Muscle of leg (tissue), 11 donors: ENCODE data around the gene PTOV1. TPM values are rescaled to one million over a fixed set of nuclear protein-coding genes. Genes with fewer than 3 reads are reported as not detected.

Source experiments
- DNase-seq: peaks from one replicate; pipeline ENCODE4 v3.0.0; 2013
- H3K27ac ChIP-seq: one replicate; pipeline ENCODE4 v1.5.1; 2013; ENCODE audit warnings: mild to moderate bottlenecking, low read length, control low read depth
- H3K27me3 ChIP-seq: one replicate; pipeline ENCODE4 v1.6.1; 2013; ENCODE audit warnings: low read length; ENCODE audit not compliant: control insufficient read depth, insufficient read depth
- H3K36me3 ChIP-seq: one replicate; pipeline ENCODE4 v1.6.1; 2013; ENCODE audit warnings: low read length; ENCODE audit not compliant: control insufficient read depth, insufficient read depth
- H3K4me1 ChIP-seq: one replicate; pipeline ENCODE4 v1.6.1; 2013; ENCODE audit warnings: low read length; ENCODE audit not compliant: control insufficient read depth, insufficient read depth
- H3K4me3 ChIP-seq: one replicate; pipeline ENCODE4 v1.5.1; 2013; ENCODE audit warnings: low read length, control low read depth
- H3K9me3 ChIP-seq: replicated peaks from 2 replicates; pipeline ENCODE4 v1.6.1; 2013; ENCODE audit warnings: low read depth, low read length; ENCODE audit not compliant: control insufficient read depth
- WGBS: methylation state at CpG from one replicate; pipeline ENCODE4 v1.1.5; 2013; ENCODE audit warnings: missing lambda C conversion rate; ENCODE audit not compliant: insufficient coverage; 5-methylcytosine and 5-hydroxymethylcytosine counted together
- polyA plus RNA-seq, 8 donors: library from polyadenylated mRNA; unstranded; fragments of 120-200 nt; gene quantifications; one replicate each; pipeline versions ENCODE4 v1.2.1 to v1.2.3, GENCODE V29; 2013; ENCODE audit warnings: inconsistent platforms in 1 of 8, low replicate concordance in 1 of 8; ENCODE audit not compliant: insufficient read length in 8 of 8, insufficient read depth in 1 of 8
- total RNA-seq: library from RNA; stranded (reverse); fragments of 120-200 nt; gene quantifications from one replicate; pipeline ENCODE4 v1.2.4, GENCODE V29; 2013

PTOV1 gene
- total and polyA plus RNA-seq, 9 donors = 140 to 239 (median 223) TPM

DNA sequence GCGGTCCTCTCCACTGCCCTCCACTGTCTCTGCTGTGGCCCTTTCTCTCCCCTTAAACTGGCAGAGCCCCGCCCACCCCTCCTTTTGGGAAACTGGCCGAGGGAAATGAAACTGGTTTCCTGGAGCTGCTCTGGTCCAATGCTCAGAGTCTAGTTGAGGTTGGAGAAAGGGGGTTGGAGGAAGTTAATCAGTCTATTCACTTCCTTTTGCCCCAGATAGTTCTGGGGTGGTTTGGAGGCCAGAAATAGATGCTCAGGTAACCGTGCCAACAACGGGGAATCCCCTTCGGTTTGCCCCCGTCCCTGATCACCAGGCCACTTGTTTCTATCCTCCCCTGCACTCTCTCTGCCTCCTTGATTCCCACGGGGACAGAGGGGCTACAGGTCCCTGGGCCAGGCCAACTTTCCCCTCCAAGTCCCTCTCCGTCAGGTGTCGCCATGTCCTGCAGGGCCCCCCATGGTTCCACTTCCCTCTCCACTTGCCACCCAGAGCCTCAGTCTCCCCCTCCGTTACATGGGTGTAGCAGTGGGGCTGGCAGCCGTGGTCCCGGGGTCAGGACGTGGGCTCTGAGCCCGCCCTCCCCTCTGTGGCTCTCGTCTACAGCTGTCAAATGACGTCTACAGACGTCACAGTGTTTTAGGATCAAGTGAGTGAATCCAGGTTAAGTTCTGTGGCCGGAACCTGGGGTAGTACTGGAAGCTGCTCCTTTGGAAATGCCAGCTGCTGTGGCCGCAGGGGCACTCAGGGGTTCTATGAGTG is 46.1 kb downstream of the PTOV1 start, which contains the start of gene IL4I1:
Gene IL4I1 (minus strand): TSS at position 25 of the 759 bp plus-strand sequence. CDS start 727 bp downstream, outside the sequence.
- Histone ChIP-seq H3K4me1 (peaks cover 7% of the 10 kb centered on the region), H3K36me3 (no peaks in the 10 kb centered on the region), H3K27ac (peak within 1 kb of the TSS; percentile 52), H3K27me3 (peaks cover 17% of the 10 kb centered on the region), H3K4me3 (no peak within 1 kb of the TSS), H3K9me3 (no peaks in the 10 kb centered on the region)
- peak; percentile 66 for DNase-seq
- 37% methylated on average over 16 of the region's 20 CpGs for WGBS

DNA sequence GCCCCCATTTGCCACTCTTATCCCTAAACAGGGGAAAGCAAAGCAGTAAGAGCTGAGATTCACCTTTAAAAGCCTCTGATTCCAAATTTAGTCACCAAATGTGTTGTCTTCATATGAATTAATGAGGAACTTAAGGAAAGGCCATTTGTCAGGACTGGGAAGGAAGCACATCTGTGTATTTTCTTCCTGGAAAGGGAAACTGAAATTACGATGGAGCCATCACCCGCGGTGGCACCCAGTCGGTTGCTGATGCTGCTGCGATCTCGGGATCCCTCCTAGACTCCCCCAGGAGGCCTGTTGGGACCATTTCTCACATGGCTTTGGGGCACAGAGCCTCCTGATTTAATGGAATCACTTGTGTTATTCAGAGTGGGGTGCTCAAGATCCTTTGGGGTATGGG is 53.2 kb downstream of the PTOV1 start:
- no peak overlapping the region for H3K27ac ChIP-seq
- DNase-seq = no peak
- H3K36me3 ChIP-seq = peaks cover 28% of the 10 kb centered on the region
- WGBS = no CpG with 5 or more reads among the region's 6 CpGs
- no peaks in the 10 kb centered on the region for H3K27me3 ChIP-seq
- no peak overlapping the region for H3K4me3 ChIP-seq
- no peaks in the 10 kb centered on the region for H3K9me3 ChIP-seq
- no peaks in the 10 kb centered on the region for H3K4me1 ChIP-seq

GRCh38 chr19:49906879-49907564 is 56.1 kb downstream of the PTOV1 start:
- Histone ChIP-seq H3K4me1 (peaks cover 17% of the 10 kb centered on the region), H3K9me3 (no peaks in the 10 kb centered on the region), H3K4me3 (no peak overlapping the region), H3K27me3 (no peaks in the 10 kb centered on the region), H3K27ac (no peak overlapping the region), H3K36me3 (peaks cover 45% of the 10 kb centered on the region)
- WGBS = 91% methylated on average over 12 of the region's 16 CpGs
- DNase-seq = no peak

GRCh38 chr19:49907745-49908446 is 56.9 kb downstream of the PTOV1 start:
- Histone ChIP-seq H3K27ac (no peak overlapping the region), H3K9me3 (no peaks in the 10 kb centered on the region), H3K4me1 (peaks cover 17% of the 10 kb centered on the region), H3K4me3 (no peak overlapping the region), H3K36me3 (peaks cover 50% of the 10 kb centered on the region), H3K27me3 (no peaks in the 10 kb centered on the region)
- no peak for DNase-seq
- WGBS = 90% methylated on average over 19 of the region's 23 CpGs

DNA sequence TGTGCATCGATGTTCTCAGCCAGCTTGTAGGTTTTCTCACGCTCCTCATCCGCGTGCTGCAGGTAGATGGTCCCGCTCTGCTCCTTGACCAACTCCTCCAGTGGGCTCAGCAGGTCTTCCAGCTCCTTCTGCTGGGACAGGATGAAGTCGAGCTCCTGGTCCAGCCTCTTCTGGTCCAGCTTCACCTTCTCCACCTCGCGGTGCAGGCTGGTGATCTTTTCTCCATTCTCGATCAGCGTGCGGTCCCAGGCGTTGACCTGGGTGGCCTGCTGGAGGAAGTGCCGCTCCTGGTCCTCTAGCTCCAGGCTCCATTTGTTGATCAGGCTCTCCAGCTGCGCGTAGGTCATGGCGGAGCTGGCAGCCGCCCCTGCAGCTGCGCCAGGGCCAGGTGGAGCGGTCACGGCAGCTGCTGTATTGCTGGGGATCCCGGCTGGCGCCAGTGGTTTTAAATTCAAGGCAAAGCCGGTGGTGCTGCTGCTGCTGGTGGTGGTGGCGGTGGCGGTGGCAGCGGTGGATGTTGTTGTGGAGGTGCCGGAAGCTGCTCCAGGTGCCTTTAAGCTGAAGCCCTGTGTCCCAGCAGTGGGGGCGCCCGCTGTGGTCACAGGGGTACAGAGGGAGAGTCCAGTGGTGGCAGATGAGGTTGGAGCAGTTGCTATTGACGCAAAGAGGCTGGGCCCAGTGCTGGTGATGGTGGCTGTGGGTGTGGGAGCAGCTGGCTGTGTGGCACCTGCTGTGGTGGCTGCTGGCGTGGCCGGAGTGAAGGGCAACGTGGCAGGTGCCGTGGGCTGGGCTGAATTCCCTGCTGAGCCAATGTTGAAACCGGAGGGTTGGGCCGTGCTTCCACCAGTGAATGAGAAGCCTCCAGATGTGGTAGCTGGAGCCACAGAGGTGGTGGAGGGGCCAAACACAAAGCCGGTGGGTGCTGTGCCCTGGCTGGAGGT is 57.8 kb downstream of the PTOV1 start:
- peaks cover 58% of the 10 kb centered on the region for H3K36me3 ChIP-seq
- peaks cover 17% of the 10 kb centered on the region for H3K4me1 ChIP-seq
- H3K9me3 ChIP-seq = no peaks in the 10 kb centered on the region
- no peaks in the 10 kb centered on the region for H3K27me3 ChIP-seq
- WGBS = 95% methylated on average over 37 of the region's 37 CpGs
- H3K27ac ChIP-seq = no peak overlapping the region
- no peak for DNase-seq
- H3K4me3 ChIP-seq = no peak overlapping the region

- Histone ChIP-seq H3K4me1 (peaks cover 17% of the 10 kb centered on the region), H3K27me3 (no peaks in the 10 kb centered on the region), H3K36me3 (peaks cover 70% of the 10 kb centered on the region), H3K9me3 (peaks cover under 1% of the 10 kb centered on the region), H3K4me3 (no peak overlapping the region), H3K27ac (no peak overlapping the region)
- DNase-seq = no peak
- WGBS = 79% methylated on average over 3 of the region's 5 CpGs
Observed at GRCh38 chr19:49910179-49910578, 59.2 kb downstream of the PTOV1 start.

Other genes starting within 250 kb of the PTOV1 start
- 15.3 TPM for gene RRAS, start 211.0 kb upstream of the PTOV1 start, total RNA-seq
- 10 to 100 TPM; 26.7 to 36.4 (median 31.6) TPM for gene RRAS, start 211.0 kb upstream of the PTOV1 start, polyA plus RNA-seq
- 6.8 TPM for gene SCAF1, start 208.9 kb upstream of the PTOV1 start, total RNA-seq
- gene SCAF1, start 208.9 kb upstream of the PTOV1 start, polyA plus RNA-seq = 10 to 100 TPM; 25.6 to 36.9 (median 33.5) TPM
- 34.5 TPM for gene IRF3, start 185.3 kb upstream of the PTOV1 start, total RNA-seq
- 10 to 100 TPM; 29.2 to 47.9 (median 39.4) TPM for gene IRF3, start 185.3 kb upstream of the PTOV1 start, polyA plus RNA-seq
- gene BCL2L12, start 185.2 kb upstream of the PTOV1 start, total RNA-seq = 10.9 TPM
- gene BCL2L12, start 185.2 kb upstream of the PTOV1 start, polyA plus RNA-seq = 10 to 100 TPM; 26.6 to 39.6 (median 31.2) TPM
- gene PRMT1, start 173.9 kb upstream of the PTOV1 start, total RNA-seq = 228 TPM
- 100 to 1,000 TPM; 186 to 229 (median 205) TPM for gene PRMT1, start 173.9 kb upstream of the PTOV1 start, polyA plus RNA-seq
- 0.89 TPM for gene ADM5, start 161.6 kb upstream of the PTOV1 start, total RNA-seq
- 1 to 10 TPM in 6 of 8 donors, under 1 TPM in 2; 0.63 to 1.8 (median 1.2) TPM for gene ADM5, start 161.6 kb upstream of the PTOV1 start, polyA plus RNA-seq
- 5.4 TPM for gene CPT1C, start 160.0 kb upstream of the PTOV1 start, total RNA-seq
- 10 to 100 TPM in 7 of 8 donors, 1 to 10 TPM in 1; 8.1 to 16.0 (median 11.6) TPM for gene CPT1C, start 160.0 kb upstream of the PTOV1 start, polyA plus RNA-seq
- 0.84 TPM for gene TSKS, start 87.9 kb upstream of the PTOV1 start, total RNA-seq
- 1 to 10 TPM in 2 of 8 donors, under 1 TPM in 6; 0.24 to 1.8 (median 0.67) TPM for gene TSKS, start 87.9 kb upstream of the PTOV1 start, polyA plus RNA-seq
- 31.3 TPM for gene AP2A1, start 84.2 kb upstream of the PTOV1 start, total RNA-seq
- gene AP2A1, start 84.2 kb upstream of the PTOV1 start, polyA plus RNA-seq = 10 to 100 TPM; 52.9 to 76.9 (median 65.2) TPM
- 14.6 TPM for gene FUZ, start 37.9 kb upstream of the PTOV1 start, total RNA-seq
- gene FUZ, start 37.9 kb upstream of the PTOV1 start, polyA plus RNA-seq = 10 to 100 TPM; 15.8 to 23.8 (median 17.9) TPM
- gene MED25, start 32.9 kb upstream of the PTOV1 start, total RNA-seq = 9.6 TPM
- 10 to 100 TPM; 24.9 to 41.0 (median 34.5) TPM for gene MED25, start 32.9 kb upstream of the PTOV1 start, polyA plus RNA-seq
- gene PNKP, start 16.4 kb downstream of the PTOV1 start, total RNA-seq = 20.7 TPM
- 10 to 100 TPM; 20.2 to 41.7 (median 33.8) TPM for gene PNKP, start 16.4 kb downstream of the PTOV1 start, polyA plus RNA-seq
- 6.7 TPM for gene AKT1S1, start 26.2 kb downstream of the PTOV1 start, total RNA-seq
- 10 to 100 TPM; 35.5 to 42.3 (median 40.3) TPM for gene AKT1S1, start 26.2 kb downstream of the PTOV1 start, polyA plus RNA-seq
- 5.1 TPM for gene TBC1D17, start 26.5 kb downstream of the PTOV1 start, total RNA-seq
- 10 to 100 TPM; 28.8 to 41.7 (median 37.9) TPM for gene TBC1D17, start 26.5 kb downstream of the PTOV1 start, polyA plus RNA-seq
- 0.53 TPM for gene IL4I1, start 45.7 kb downstream of the PTOV1 start, total RNA-seq
- gene IL4I1, start 45.7 kb downstream of the PTOV1 start, polyA plus RNA-seq = 1 to 10 TPM in 5 of 8 donors, under 1 TPM in 3; 0.58 to 1.2 (median 1.0) TPM
- 9.0 TPM for gene ATF5, start 78.0 kb downstream of the PTOV1 start, total RNA-seq
- 10 to 100 TPM; 18.7 to 37.1 (median 27.3) TPM for gene ATF5, start 78.0 kb downstream of the PTOV1 start, polyA plus RNA-seq
- 37.6 TPM for gene NUP62, start 78.3 kb downstream of the PTOV1 start, total RNA-seq
- gene NUP62, start 78.3 kb downstream of the PTOV1 start, polyA plus RNA-seq = 10 to 100 TPM; 47.8 to 61.9 (median 52.8) TPM
- gene SIGLEC11, start 110.0 kb downstream of the PTOV1 start, total RNA-seq = 1.2 TPM
- 1 to 10 TPM in 2 of 8 donors, under 1 TPM in 6; 0.57 to 1.4 (median 0.79) TPM for gene SIGLEC11, start 110.0 kb downstream of the PTOV1 start, polyA plus RNA-seq
- gene VRK3, start 174.2 kb downstream of the PTOV1 start, total RNA-seq = 18.8 TPM
- gene VRK3, start 174.2 kb downstream of the PTOV1 start, polyA plus RNA-seq = 10 to 100 TPM; 17.5 to 24.6 (median 18.6) TPM
- gene ZNF473, start 174.8 kb downstream of the PTOV1 start, total RNA-seq = 8.2 TPM
- 1 to 10 TPM; 5.4 to 8.6 (median 7.1) TPM for gene ZNF473, start 174.8 kb downstream of the PTOV1 start, polyA plus RNA-seq